Anterior cingulate cortex (tissue), 58 donors: ENCODE results near the gene CUL1.

ENCODE experiments used
- DNase-seq, 58 donors: peaks; one replicate each; lab custom pipeline; 2025; lab: John Stamatoyannopoulos, UW

CUL1 gene

DNA sequence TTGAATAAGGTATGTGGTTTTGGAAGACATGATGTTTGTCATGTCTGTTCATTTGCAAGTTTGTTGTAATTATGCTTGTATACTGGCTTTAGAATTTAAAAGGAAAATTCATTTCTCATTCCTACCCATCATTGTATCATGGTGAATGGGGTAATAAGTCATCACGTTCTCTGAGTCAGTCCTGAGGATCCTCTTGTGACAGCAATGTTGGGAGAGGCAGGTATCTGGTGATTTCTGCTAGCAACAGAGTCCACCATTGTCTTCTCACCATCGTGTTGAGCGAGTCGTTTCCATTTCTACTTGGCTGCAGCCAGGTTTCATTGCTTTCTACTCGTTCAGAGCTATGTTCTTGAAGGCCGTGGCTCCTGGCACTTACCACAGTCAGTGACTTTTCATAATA lies 16.3 kb downstream of the CUL1 start:
- no peak for DNase-seq

DNA sequence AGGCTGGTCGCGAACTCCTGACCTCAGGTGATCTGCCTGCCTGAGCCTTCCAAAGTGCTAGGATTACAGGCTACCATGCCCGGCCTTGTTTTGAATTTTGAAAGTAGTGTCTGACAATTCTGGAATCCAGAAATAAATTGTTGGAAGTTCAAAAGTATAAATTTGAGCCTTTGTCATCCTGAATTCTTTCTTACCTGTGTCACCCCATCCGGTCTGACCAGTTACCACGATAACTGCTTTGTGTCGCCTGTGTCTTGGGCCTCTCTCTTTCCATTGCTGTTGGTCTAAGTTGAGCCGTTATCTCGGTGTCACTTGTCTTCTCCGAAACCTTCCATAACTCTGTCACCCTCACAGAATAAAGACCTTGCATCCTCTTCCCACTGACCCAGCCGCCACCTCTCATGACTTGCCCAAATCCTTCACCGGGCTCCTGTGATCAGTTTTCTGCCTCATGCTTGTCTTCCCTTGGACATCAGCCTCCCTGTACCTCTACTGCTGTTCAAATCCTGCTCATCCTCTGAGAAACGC lies 18.6 kb downstream of the CUL1 start:
- DNase-seq: no peak

DNA sequence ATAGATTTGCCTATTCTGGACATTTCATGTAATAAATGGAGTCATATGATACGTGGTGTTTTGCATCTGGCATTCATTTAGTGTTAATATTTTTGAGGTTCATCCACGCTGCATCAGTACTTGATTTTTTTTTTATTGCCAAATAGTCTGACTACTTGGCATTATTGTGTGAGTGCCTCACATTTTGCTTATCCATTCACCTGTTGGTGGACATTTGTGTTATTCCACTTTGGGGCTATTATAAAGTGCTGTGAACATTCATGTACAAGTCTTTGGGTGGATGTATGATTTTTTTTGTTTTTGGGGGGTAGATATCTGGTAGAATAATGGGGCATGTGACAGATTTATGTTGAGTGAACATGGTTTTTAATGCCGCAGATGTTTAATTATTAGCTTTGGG lies 19.7 kb downstream of the CUL1 start:
- no peak for DNase-seq

DNA sequence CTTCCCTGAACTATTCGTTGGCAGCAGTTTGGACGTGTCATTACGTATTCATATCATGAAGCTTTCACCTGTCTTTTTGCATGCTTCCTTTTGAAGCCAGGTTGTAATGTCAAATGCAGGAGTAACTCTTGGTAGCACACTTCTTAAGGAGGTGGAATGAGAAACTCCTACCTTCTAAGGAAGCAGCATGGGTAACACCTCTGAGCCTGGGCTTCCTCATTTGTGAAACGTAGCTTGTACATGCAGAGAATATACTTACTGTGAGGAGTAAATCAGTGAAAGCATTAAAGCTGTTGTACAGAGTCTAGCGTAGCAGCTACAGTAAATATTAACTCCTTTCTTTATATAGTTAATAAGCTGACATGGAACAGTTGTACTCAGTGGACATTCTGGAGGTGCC lies 21.1 kb downstream of the CUL1 start:
- DNase-seq: no peak

DNA sequence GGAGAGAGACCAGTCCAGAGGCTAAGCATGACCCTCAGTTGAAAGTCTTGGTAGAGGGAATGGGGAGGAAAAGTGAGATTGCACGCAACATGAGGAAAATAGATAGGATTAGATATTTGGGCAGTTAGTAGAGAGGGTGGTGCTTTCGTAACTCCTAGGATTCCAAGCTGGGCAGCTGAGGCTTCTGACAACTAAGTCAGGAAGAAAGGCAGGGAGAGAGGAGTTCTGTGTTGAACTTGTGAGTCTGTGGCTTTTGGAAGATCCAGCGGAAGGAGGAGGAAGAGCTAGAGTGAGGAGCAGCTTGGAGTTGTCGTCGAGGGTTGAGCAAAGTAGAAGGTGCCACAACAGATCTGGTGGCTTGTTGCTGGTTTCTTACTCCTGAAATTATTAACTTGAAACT lies 21.8 kb downstream of the CUL1 start:
- no peak for DNase-seq

DNA sequence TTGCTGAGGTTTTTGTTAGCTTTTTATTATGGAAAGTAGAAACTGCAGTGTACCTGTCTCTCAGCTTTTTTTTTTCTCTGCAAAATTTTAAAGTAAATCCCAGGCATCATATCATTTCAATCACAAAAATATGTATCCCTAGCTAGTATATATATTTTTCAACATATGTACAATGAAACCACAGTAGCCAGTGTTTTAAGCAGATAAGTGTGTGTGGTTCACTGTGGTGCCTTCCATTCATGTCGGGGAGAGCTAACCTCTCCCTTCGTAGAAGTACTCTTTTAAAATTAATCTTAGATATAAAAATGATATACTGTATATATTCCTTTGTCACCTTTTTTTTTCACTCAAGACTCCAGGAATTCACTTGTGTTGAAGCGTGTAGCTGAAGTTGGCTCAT lies 22.7 kb downstream of the CUL1 start:
- DNase-seq: no peak

DNA sequence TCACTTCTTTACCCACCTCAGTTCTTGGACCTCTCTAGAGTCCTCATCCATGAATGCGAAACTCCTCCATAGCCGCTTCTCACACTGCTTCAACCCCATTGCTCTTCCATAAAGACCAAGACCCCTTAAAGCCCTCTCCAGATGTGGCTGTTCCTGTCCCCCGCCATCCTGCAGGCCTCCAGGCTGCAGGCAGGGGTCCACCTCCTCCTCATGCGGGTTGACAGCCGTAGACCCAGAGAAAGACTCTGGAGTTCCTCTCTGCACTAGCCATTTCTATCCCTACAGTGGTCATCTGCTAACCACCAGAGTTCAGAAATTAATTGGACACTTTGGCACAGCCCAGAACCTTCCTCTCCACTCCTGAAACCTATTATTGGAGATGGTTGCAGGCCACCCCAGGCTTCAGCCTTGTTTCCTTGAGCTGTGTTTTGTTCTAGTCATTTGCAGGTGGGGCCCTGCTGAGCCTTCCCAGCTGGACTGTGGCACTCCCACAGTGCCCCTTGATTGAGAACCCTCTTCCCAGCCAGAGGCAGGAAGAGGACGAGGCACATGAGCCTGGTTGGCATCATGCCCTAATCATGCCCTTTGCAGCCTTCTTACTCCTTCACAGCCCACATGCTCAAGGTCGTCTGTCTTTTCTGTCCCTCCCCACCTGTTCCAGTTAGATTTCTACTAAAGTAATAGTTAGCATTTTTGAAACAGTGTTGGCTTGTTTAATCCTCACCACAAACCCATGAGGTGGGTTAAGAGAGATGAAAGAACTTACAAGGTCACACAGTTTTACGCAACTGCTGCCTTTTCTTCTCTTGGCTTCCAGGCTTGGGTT lies 23.9 kb downstream of the CUL1 start:
- DNase-seq: no peak

DNA sequence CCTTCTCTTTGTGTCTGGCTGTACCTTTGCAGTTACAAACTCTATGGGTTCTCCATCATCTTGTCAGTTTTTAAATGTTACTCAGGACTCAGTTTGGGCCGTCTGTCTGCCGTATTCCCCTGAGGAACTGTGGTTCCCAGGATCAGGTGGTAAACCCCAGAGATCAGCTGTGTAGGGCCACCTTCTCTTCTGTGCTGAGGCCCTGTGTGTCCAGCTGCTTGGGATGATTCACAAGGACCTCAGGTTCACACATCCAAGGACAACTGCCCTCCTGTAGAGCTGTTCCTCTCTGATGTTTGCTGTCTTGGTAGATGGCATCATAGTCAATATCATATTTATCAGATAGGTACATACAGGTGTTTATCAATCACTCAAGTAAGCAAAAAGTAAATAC lies 24.5 kb downstream of the CUL1 start:
- no peak for DNase-seq

DNA sequence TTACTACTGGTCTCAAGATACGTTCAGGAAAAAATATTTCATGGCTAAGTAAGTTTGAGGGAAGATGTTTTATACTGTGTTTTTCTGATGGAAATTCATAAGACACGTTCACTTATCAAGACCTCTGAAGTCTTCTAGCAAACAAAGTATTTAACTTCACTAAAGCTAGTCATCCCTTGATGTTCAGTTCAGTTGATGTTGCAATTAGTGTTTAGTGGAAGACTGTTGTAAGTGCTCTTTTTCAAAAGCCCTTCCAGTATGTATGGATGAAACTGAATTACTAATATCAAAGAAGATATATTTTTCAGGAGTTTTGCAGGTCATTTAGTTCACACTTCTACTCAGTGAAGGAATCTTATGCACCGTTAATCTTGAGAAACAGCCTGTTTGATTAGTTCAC lies 25.1 kb downstream of the CUL1 start:
- no peak for DNase-seq

DNA sequence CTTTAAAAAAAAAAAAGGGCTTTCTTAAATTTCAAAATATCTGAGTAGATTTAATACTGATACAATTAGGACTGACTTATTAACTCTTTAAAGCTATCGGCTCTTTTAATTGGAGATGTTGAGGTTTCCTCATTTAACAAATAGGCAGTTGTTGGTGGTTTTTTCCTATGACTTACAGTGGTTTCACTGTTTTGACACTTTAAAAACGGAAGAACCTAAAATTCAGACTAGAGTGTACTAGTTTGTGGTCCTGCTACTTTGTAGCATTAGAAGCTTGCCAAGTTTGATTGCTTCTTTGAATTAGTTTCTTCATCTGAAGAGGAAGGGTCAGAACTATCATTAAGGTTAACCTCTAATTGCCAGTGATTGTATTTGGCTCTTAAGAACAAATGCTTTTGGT lies 27.7 kb downstream of the CUL1 start:
- DNase-seq: no peak

DNA sequence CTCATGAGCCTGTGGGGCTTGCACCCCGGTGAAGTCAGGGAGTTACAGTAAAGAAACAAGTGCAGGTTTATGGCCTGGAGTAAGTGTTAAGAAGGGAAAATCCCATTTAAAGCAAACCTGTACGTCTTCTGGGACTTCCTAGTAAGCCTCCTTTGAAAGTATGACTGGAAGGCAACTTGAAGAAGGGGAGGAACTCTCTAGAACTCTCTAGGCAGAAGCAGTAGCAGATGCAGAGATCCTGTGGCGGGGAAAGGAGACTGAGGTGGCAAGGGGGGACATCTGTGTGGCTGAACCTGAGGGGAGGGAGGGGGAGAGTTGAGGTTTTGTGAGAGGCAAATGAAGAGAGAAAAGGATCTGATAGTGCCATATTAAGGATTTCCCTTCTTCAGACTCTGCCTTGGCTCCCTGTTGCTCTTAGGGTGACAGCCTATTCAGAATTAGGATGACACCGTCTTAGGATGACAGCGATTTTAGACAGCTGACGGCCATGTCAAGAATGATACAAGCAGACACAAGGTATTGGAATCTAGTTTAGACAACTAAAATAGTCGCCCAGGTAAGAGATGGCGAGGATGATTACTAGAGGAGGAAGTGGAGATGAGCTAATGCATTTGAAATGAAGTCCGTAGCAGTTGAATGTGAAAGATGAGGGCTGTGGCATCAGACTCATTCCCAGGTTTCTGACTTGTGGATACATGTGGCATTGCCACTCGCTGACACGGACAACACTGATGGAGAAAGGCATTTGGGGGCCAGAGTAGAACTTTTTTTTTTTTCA lies 29.0 kb downstream of the CUL1 start:
- DNase-seq: no peak

DNA sequence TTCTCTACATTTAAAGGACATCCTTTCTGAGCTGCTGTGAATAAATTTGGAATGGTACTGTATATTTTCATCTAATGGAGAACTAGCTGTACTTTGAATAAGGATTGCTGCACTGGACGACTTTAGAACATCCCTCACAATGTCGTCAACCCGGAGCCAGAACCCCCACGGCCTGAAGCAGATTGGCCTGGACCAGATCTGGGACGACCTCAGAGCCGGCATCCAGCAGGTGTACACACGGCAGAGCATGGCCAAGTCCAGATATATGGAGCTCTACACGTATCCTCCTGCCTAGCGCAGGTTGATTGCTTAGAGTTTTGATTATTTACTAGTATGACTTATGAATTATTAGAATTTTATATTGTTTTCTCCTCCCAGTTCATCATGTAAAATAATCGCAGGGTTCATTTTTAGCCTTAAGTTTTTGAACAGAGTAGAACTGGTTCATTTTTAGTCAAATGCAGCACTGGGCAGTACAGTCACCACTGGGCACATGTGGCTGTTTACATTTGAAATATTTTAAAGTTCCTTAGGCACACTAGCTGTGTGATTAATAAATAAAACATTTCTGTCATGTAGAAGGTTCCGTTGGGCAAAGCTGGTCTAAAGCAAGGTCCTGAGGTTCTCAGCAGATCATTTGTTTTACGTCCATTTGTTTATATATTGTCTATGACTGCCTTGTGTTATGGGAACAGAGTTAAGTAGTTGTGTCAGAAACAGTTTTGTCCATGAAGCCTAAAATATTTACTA lies 31.5 kb downstream of the CUL1 start:
- no peak for DNase-seq

DNA sequence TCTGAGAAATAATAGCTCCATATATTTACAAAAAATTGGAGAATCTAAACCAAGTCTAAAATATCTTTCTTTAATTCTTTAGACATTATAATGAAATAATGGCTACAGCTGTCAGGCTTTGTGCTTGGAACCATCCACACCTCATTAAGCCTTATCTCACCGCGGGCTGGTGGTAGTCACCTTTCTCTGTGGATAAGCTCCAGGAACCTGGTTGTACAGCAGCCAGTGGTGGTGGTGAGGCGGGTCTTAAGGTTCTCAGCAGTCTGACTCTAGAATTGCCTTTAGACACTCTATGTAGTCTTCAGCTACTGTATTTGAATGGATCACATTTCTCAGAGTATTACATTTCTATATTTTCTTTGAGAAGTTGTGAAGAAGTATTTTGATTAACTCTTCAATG lies 34.2 kb downstream of the CUL1 start:
- DNase-seq: no peak

DNA sequence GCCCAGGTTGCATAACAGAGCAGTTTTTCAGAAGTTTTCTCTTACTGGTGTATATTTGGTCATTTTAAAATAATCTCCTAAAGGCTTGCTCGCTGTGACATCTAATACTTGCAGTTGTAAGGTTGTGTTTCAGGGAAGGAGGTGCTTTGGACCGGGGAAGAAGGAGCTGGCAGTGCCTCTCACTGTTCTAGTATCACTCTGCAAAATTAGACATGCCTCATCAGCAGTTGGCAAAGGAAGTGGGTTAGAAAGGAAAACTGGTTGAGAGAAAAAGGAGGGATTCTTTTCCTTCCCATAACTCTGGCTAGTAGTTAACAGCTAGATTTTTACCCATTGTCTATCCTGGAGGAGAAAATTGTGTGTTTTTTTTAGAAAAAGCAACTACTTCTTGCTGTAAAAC lies 34.8 kb downstream of the CUL1 start:
- DNase-seq: no peak

DNA sequence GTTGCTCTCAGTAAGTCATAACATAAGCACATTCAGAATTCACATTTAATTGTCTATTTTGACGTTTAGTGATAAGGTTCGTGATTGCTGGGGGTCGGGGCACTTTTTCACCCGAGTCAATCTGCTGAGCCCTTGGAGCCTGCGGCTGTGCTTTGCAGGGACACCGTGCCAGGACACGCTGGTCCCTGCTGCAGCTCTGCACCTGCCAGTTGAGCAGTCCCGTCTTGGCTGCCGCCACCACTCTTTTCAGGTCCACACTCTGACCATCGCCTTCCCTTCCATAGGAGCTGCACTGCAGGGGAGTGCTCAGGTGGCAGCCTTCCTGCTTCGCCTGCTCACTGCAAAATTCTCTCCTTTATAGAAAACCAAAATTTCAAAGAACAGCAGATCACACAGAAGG lies 36.4 kb downstream of the CUL1 start:
- no peak for DNase-seq

DNA sequence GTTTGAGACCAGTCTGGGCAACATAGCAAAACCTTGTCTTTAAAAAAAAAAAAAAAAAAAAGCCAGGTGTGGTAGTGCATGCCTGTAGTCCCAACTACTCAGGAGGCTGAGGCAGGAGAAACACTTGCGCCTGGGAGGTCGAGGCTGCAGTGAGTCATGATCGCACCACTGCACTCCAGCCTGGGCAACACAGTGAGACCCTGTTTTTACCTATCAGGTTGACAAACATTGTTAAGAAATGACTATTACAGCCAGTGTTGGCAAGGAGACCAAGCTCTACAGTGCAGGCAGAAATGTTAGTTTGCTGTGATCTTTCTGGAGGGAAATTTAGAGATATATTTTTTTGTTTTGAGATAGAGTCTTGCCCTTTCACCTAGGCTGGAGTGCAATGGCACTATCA lies 37.3 kb downstream of the CUL1 start:
- no peak for DNase-seq

DNA sequence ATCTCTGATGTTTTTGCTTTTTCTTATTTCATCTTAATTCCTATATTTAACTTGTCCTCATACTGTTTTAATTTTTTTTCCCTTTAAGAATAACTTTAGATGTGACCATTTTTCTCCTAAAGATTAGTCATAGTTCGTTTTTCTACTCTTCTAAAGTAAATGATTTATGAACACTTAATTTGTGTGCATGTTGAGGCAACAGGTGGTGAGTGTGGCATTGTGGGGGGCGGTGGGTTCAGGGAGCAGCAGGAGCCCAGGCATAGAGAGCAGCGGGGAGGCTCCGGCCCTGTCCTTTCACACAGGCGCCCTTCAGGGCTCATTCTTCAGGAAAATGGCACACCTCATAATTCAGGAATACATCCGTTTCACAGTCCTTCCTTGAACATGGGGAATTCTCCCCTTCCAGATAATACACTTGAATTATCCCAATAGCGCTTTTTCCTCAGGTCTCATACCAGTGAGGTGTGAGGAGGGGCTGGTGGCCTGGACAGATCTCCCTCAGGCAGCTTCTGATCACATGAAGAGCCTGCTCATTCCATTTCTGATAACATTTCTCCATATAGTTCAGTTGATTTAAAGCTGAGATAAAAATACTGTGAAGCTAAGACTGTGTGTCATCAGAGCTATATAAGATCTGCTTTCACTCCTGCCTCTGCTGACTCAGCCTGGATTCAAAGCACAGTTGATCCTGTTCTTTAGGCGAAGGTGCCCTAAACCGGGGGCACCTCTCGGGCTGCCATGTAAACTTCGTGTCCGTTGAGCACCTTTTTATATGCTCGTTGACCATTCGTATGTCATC lies 40.2 kb downstream of the CUL1 start:
- peak in 1 of 58 donors; percentile 33 for DNase-seq

DNA sequence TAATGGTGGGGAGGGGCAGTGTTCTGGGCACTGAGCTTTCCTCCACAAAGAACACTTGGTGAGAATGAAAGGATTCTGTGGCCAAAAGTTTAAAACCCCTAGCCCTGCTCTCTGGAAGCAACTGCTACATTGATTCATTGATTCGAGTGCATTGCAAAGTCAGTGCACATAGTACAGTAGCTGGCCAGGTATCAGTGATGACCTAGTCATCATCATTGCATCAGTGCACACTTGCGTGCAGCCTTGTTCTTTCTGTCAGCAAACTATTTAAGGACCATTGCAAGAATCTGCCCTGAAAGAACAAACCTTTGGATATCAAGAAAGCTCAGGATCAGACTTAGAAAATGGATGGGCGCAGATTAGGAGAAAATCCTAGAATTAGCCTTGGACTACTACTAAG lies 47.4 kb downstream of the CUL1 start:
- no peak for DNase-seq

DNA sequence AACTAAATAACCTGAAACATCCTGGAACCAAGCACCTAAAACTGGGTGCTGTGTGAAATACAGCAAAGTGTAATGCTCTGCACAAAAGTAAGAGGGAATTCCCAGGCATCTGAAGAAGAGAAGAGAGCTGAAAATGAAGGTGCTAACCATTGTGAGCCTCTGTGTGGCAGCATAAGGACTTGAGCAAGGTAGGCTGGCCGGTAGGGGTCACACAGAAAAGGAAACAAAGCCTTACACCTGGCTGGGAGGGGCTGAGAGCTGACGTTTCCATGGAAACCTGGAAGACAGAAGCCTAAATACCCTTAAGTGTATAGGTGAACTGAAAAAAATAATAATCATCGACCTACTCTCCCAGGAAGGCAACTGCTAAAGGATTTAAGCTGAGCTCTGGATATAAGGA lies 48.6 kb downstream of the CUL1 start:
- DNase-seq: no peak
